NCI-H2107 (cell line): Measurements from ENCODE around the gene MLLT1.

Source experiments
- DNase-seq: peaks from one replicate; lab custom pipeline; 2025; lab: John Stamatoyannopoulos, UW

The MLLT1 gene

GRCh38 chr19:6210721-6211600, 68.8 kb downstream of the MLLT1 start:
- DNase-seq: no peak

GRCh38 chr19:6210091-6210490, 69.7 kb downstream of the MLLT1 start:
- DNase-seq: no peak

GRCh38 chr19:6209680-6210079, 70.1 kb downstream of the MLLT1 start:
- no peak for DNase-seq

GRCh38 chr19:6209233-6209632, 70.5 kb downstream of the MLLT1 start:
- no peak for DNase-seq

DNA sequence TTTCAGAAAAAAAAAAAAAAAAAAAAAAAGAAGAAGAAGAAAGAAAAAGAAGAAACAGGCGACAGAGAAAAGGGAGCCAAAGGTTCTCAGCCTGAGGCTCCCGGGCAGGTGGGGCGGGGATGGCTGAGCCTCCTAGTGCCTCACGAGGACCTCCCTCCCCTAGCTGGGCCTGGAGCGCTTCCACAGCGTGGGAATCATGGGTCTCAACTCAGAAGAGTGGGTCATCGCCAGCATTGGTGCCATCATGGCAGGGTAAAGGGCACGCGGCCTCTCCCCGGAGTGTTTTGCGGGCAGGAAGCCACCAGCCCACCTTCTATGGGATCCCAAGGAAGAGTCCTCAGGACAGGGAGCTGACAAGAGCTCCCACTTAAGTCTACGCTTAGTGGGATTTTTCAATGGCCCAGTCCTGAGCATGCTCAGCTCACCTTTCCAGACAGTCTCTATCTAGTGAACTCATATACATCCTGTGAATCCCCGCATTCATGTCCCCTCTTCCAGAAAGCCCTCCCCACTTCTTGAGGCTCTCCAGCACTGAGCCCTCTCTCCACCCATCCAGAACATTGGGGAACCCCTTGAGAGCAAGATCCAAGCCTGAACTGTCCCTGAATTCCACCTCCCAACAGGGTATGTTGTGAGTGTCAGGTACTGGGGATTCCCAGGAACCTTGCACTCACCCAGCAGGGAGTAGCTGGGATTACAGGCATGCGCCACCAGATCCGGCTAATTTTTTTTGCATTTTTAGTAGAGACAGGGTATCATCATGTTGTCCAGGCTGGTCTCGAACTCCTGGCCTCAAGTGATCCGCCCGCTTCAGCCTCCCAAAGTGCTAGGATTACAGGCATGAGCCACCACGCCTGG, 74.7 kb downstream of the MLLT1 start:
- DNase-seq: no peak

- no peak for DNase-seq
Observed at GRCh38 chr19:6204212-6204611, 75.6 kb downstream of the MLLT1 start.

GRCh38 chr19:6199240-6199994, 80.4 kb downstream of the MLLT1 start:
- peak; percentile 98 for DNase-seq

DNA sequence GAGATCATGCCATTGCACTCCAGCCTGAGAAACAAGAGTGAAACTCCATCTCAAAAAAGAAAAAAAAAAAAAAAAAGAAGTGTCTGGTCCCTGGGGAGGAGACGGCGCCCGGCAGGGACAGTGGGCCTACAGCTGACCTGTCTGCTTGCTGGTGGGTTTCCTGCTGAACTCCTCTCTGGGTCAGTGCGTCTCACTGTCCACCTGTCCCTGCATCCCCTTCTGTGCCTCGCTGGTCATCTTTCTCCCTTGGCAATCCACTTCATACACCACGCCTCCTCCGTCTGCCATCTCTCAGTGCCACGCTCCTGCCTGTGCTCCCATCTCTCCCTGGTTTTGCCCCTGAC, 80.9 kb downstream of the MLLT1 start:
- no peak for DNase-seq

DNA sequence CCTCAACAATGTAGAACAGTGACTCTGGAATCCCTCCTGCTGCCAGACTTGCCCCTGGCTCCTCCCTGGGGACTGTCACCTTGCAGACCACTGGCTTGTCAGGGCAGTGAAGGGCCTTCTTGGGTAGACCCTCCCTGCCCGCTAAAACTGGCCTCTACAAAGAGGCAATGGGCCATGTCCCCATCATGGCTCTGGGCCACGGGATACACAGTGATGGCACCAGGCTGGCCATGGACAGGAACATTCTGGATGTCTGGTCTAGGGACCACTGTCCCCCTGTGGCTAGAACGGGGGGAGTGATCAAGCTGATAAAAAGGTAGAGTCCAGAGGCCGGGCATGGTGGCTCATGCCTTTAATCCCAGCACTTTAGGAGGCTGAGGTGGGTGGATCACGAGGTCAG, 83.4 kb downstream of the MLLT1 start:
- DNase-seq: no peak

- no peak for DNase-seq
Observed at GRCh38 chr19:6188811-6189210, 91.0 kb downstream of the MLLT1 start.

- DNase-seq: no peak
Observed at GRCh38 chr19:6187374-6187773, 92.4 kb downstream of the MLLT1 start.

- no peak for DNase-seq
Observed at GRCh38 chr19:6185835-6186834, 93.6 kb downstream of the MLLT1 start.

DNA sequence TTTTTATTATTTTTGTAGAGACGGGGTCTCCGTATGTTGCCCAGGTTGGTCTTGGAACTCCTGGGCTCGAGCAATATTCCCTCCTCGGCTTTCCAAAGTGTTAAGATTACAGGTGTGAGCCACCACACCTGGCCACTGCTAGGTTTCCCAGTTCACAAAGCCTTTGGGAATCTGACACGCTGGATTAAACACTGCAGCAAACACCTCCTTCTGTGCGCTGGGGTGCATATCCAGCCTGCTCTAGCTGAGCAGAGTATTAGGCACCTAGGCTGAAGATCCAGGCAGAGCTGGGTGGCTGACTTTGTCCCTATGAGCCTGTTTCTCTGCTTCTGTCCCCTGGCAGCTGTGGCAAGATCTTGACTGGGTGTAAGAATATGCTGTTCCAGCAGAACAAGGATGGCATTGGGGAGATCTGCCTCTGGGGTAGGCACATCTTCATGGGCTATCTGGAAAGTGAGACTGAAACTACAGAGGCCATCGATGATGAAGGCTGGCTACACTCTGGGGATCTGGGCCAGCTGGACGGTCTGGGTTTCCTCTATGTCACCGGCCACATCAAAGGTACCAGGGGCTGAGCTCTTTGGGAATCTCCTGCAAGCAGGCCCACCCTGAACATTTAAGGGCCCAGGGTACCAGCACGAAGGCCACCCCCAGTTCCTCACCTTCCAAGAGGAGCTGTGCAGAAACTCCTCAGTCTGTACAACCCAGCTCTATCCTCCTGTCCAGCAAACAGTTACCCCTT, 94.5 kb downstream of the MLLT1 start:
- no peak for DNase-seq

DNA sequence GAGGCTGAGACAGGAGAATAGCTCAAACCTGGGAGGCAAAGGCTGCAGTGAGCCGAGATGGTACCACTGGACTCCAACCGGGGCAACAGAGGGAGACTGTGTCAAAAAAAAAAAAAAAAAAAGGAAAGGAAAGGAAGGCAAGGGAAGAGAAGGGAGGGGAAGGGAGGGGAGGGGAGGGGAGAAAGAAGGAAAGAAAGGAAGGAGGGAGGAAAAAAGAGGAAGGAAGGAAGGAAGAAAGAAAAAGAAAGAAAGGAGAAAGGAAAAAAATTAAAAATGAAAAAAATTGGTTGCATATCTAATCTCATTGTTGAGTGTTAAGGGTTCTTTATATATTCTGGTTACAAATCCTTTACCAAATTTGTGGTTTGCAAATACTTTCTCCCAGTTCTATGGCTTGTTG, 98.7 kb downstream of the MLLT1 start:
- no peak for DNase-seq

GRCh38 chr19:6173190-6173589, 106.6 kb downstream of the MLLT1 start:
- DNase-seq: no peak

GRCh38 chr19:6172074-6172863, 107.5 kb downstream of the MLLT1 start:
- DNase-seq: no peak

GRCh38 chr19:6167115-6167514, 112.7 kb downstream of the MLLT1 start:
- no peak for DNase-seq

- DNase-seq: no peak
Observed at GRCh38 chr19:6164906-6165531, 114.8 kb downstream of the MLLT1 start.

DNA sequence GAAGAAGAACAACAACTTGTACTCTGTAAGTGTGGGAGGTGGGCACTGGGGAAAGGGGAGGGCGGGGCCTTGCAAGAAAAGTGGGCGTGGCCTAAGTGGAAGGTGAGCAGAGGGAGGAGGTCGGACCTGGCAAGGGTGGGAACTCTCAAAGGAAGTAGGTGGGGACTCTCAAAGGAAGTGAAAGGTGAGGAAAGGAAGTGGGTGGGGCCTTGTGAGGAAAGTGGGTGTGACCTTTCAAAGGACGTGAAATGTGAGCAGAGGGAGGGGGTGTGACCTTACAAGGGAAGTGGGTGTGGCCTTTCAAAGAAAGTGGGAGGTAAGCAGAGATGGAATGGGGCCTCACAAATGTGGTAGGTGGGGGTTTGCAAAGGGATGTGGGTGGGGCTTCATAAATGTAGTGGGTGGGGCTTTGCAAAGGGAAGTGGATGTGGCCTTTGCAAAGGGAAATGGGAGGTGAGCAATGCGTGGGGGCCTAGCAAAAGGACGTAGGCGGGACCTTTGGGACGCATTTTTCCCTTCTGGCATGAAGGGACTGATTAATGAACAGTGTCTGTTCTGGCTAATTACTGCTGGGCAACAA, 118.4 kb downstream of the MLLT1 start:
- no peak for DNase-seq
